HG03280 (cell line): ENCODE measurements around the gene SLC19A1.

Experiments
- ATAC-seq: cut with Tn5 transposase; IDR thresholded peaks from one replicate; pipeline ENCODE4 v1.9.1; 2021; ENCODE audit warnings: mild to moderate bottlenecking, moderate library complexity; ENCODE audit not compliant: unreplicated experiment

SLC19A1 gene

DNA sequence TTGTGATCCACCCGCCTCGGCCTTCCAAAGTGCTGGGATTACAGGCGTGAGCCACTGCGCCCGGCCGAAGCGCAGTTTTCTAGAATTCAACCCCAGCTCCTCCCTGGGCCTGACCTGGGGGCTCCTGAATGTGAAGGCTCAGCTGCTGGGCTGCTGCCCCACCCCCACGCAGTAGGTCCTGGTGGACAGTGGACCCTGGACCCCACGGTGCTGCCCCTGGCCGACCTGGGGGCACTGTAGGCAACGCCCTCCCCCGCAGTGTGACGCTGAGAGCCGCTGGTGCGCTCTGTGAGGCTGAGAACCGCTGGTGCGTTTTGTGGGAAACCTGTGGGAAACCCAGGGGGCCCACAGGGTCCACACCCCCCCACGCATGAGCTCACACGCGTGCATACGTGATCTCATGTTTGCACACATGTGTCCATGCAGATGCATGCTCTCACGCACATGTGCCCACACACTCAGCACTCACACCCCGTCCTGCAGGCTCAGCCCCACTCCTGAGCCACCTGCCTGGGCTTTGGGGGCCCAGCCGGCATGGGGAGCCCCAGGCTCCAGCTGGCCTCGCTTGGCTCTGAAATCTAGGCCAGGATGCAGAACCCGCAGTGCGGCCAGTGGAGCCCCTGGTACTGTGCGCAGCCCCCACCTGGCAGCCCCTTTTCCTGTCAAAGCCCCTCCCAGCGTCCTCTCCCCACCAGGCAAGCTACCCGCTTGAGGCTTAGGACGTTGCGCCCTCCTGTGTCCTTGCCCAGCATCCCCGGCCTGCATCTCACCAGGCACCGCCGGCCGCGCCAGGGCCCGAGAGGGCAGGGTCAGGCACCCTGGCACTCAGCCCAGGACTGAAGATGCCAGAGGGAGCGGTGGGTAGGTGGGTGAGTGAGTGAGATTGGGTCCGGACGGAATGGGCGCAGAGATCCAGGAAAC, 69.5 kb downstream of the SLC19A1 start:
- ATAC-seq: no peak

DNA sequence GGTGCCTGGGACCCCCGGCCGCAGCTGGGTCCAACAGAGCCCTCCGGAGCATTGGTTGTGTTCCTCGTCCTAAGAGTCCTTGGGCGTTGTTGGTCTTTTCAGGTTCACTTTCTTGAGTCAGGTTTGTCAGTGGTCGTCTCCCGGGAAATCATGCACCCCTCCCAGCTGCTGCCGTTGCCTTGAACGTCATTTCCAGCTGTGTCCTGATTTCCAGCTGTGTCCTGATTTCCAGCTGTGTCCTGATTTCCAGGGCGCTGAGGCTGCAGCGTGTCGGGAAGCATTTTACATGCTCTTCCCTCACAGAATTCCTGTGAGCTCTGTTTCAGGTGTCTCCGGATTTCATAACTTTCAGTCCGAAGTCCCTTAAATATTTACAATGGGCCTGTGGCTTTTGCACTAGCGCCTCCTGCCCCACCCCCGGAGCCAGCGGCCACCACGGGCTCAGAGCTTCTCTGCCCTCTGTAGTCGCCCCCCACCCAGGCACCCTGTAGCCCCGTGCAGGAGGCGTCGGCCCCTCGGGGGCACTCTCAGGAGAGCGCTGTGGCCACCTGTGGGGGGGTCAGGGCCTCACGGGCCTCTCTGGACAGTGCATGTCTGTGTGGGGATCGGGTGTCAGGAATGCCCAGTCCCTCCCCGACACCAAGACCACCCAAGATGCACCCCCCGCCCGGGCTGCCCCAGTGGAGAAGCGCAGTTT, 70.6 kb downstream of the SLC19A1 start:
- ATAC-seq: no peak

DNA sequence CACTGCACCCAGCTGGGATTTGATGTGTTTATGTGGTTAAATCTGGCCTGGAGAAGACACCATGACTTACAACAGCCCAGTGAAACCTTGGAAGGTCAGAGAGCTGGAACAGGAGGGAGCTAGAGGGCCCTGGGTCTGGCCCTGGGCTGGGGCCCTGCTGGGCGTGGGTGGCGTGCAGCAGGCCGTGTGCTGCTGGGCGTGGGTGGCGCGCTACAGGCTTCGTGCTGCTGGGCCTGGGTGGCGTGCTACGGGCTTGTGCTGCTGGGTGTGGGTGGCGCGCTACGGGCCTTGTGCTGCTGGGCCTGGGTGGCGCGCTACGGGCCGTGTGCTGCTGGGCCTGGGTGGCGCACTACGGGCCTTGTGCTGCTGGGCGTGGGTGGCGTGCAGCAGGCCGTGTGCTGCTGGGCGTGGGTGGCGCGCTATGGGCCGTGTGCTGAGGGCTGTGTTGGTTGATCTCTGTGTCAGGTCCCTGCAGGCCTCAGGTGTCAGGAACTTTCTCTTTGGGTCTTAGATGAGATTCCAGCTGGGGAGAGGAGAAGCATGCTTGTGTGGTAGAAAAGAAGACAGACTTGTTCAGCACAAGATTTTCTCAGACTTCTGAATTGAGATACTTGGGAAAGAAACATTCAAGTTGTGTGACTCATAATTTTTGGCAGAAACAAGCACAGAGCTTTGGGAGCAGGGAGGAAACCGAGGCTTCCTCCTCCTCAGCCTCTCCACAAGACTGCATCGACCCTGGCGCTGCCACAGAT, 71.3 kb downstream of the SLC19A1 start:
- no peak for ATAC-seq

DNA sequence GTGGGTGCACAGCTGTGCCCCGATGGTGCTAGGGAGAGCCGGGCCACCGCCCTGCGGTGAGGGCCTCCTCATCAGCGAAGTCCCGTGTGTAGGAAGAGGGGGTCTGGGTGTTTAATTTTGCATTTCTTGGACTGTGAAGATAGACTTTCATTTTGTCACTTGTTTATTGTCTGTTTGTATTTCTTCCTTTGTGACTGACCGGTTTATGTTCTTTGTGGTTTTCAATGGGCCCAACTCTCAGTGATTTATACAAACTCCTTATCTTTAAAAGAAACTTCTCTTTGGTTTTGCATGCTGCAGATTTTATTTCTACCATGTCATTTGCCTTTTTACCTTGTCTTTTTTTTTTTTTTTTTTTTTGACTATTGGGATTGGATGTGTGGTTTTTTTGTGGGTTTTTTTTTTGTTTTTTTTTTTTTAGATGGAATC, 72.1 kb downstream of the SLC19A1 start:
- ATAC-seq: no peak

DNA sequence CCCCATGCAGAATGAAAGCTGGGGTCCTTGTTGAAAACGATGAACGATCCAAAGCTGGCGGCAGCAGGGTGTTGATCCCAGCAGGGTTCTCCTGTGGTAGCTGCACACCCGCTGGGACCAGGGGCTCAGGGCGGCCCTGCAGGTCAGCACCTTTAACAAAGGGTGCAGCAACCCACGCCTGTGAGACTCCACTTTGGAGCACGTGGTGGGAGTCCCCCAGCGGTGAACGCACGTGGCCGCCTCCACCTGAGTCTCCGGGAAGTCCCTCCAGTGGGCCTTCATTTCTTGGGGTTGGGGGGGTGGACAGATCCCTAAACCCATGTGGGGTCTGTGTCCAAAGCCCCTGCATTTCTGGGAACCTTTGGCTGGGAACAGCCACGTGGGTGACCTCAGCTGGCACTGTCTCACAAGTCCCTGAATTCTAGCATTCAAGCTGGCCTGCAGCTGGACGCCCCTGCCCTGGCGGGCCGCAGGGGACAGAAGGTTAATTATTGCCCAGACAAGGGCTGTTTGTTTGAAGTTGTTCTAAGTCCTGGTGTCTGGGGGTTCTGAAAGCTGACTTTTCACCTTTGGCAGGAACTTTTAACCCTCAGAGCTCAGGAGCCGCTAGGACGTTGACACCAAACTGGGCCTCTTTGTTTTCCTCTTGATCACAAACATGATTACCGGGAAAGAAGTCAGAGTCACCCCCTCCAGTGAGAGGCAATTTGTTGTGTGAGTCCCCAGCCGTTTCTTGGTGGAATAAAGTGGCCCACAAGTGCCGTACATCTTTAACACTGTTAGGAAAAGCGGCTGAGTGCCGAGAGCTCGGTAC, 72.8 kb downstream of the SLC19A1 start:
- no peak for ATAC-seq

DNA sequence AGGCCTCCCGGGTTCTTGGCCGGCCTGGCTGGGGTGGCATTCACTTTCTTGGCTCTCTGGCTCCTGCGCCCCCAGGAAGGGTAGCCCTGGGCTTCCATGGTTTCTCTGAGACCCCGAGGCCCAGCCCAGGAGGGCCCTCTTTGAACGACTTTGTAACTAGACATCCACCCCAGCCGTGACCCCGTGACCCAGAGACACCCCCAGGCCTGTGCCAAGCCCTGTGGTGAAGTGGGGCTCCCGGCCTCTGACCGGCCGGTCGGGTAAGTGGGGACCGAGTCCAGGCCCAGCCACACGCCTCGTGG, 73.3 kb downstream of the SLC19A1 start:
- no peak for ATAC-seq

DNA sequence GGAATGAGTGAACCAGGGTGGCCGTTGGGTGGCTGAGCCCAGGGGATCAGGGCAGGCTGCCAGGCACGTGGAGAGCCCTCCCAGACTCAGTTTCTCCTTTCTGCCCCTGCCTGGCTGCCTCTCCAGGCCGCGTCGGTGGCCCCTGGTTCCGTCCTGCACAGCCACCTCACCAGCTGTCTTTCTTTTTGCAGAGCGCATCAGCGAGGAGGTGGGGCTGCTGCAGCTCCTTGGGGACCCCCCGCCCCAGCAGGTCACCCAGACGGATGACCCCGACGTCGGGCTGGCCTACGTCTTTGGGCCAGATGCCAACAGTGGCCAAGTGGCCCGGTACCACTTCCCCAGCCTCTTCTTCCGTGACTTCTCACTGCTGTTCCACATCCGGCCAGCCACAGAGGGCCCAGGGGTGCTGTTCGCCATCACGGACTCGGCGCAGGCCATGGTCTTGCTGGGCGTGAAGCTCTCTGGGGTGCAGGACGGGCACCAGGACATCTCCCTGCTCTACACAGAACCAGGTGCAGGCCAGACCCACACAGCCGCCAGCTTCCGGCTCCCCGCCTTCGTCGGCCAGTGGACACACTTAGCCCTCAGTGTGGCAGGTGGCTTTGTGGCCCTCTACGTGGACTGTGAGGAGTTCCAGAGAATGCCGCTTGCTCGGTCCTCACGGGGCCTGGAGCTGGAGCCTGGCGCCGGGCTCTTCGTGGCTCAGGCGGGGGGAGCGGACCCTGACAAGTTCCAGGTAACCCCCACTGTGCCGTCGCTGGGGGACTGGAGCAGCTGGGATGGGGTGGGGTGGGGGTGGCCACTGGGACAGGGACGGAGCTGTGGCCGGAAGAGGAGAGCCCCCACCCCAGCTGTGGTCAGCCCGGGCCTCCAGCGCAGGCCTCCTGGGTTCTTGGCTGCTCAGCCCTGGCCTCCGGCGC, 73.9 kb downstream of the SLC19A1 start:
- no peak for ATAC-seq

DNA sequence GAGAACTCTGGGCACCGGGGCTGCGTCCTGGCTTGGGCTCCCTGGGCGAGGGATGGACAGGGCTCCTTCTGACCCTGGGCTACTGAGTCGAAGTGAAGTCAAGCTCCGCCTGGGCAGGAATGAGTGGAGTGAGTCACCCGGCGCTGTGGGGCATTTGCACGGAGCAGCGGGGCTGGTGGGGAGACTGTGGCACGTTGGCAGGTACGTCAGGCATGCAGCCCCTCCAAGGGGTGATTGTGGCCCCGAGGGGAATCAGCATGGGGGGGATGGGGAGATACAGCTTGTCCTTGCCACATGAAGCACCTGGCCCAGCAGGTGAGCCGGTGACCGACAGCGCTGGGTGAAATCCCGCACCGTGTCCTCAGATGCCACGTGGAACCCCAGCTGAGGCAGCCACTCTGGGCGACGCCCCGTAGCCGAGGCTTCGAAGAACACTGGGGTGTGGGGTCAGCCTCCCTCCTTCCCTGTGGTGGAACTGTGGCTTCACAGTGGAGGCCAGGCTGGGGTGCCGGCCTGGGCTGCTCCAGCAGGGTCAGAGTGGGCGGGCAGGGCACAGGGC, 74.9 kb downstream of the SLC19A1 start:
- no peak for ATAC-seq

DNA sequence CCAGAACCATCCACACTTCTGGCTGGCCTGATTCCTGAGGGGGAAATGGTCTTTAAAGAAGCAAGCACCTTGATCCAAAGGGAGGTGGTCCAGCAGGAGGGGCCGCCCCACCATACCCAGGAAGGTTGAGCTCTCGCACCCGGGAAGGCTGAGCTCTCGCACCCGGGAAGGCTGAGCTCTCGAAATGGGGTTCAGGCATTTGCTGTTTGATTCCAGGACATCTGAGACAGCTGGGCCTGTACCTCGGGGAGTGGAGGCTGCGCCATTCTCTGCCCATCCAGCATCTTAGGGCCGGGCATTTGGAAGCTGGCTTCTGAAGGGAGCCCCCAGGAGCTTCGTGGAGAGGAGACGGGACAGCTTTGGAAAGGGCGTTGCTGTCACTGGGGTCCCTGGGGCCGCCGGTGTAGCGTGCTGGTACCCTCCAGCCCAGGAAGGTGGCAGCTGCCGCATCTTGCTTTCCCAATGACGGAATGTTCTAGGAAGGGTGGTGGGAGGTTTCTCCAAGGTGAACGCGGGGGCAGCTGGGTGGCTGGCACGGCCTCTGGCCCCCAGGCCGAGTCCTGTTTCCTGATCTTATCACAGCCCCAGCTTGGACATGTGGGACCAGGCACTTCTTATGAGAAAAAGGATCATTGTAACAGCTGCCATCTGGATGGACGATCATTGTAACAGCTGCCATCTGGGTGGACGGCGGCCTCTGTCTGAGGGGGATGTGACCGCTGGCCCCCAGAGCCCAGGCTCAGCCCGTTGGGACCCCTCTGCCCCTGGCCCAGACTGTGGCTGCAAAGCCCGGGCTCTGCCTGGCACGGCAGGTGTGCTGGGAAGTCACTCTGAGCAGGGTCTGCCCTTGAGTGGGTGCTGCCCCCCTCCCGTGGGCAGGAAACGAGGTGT, 75.7 kb downstream of the SLC19A1 start:
- ATAC-seq: no peak

DNA sequence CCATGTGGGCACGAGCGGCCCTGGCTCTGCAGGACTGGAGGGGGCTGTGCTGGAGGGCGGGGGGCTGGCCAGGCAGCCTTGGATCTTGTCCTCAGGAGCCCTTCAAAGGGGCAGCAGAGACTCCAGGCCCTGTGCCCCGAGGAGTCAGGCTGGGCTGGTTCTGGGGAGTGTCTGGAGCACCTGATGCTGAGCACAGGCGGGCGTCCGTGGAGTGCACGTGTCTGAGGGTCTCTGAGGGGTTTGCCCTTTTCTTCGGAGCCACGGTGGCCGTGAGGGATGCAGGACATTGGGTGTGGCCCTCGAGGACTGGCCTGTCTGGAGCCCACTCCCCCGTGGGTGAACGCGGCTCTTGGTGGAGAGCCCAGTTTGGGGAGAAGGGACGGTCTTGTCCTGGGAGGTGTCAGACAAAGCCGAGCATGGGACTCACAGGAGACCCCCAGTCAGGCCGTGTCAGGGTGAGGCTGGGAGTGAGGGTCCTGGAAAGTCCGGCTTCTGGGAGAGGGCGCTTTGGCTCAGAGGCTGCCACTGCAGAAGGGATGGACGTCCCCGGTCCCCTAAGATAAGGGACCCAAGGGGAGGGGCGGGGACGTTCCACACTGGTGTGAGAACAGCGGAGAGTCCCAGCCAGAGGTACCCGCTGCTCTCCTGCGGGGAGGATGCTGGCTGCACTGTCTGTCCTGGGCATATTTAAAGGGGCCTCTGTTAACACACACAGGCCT, 76.5 kb downstream of the SLC19A1 start:
- ATAC-seq: no peak

DNA sequence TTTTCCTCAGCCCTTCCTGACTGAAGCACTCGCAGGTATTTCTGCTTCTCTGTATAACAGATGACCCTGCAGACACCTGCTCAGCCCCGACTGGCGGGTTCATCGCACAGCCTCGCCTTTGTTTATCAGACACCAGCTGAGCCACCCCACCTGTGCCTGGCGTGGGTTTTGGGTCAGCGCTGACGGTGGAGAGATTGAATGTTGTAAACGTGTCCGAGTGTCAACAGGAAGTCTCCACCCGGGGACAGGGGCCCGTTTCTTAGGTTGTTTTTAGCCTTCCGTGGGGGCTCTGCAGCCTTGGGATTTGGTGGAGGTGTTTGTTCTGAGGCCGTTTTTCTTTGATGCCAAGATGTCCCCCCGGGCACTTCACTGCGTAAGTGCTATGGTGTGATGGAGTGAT, 77.1 kb downstream of the SLC19A1 start:
- ATAC-seq: no peak

DNA sequence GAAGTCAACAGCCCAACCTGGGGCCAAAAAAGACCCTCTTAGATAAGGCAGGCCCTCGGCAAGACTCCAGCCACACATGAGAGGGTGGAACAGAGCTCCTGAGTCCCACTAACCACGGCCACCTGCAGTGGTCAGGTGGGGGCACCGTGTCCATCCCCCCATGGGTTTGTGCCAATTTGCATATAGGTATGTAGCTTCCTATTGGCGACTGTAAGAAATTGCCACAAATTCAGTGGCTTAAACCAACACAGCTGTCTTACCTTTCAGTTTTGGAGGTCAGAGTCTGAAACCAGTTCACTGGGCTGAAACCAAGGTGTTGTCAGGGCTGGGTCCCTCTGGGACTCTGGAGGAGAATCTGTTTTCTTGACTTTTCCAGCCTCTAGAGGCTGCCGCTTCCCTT, 77.9 kb downstream of the SLC19A1 start:
- ATAC-seq: no peak

DNA sequence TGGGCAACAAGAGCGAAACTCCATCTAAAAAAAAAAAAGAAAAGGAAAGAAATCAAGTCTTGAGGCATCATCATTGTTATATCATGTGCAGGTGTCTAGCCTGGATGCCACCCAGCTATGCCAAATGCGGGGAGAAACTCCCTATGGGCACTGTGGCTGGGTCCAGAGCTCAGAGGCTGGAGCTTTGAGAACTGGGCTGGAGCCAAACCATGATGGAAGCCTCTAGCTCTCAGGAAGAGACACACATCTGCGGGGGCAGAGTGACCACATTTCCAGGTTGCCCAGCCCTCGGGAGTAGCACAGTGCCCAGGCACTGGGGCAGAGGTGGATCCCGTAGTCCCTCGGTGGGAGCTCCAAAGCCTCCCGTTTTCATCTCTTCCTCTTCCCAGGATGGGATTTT, 78.4 kb downstream of the SLC19A1 start:
- ATAC-seq: no peak

DNA sequence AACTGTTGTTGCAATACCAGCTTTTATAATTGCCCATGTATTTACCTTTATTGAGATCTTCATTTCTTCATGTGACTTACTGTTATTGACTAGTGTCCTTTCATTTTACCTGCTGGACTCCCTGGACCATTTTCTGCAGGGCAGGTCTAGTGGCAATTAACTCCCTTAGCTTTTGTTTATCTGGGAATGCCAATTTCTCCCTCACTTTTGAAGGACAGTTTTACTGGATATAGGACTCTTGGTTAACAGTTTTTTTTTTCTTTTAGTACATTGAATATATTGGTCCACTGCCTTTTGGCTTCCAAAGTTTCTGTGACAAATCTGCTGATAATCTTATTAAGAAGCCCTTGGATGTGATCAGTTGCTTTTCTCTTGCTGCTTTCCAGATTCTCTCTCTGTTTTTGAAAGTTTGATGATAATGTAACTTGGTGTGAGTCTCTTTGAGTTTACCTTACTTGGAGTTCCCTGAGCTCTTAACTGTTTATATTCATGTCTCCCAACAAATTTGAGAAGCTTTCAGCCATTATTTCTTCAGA, 80.4 kb downstream of the SLC19A1 start:
- no peak for ATAC-seq

DNA sequence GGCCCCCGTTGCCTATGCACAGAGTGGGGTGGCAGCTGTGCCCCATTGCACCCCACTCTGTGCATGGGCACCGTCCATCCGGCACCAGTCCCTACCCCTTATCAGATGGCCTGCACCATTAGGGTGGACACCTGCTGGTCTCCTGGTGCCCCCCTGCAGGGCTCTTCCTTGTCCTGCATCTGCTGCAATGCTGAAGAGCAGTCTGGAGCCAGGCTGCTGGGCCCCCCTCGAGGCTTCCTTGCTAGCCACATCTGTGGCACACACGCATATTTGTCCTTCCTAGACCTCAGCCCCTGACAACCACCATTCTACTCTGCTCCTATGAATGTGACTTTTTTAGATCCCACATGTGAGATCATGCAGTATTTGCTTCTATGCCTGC, 80.9 kb downstream of the SLC19A1 start:
- ATAC-seq: no peak

DNA sequence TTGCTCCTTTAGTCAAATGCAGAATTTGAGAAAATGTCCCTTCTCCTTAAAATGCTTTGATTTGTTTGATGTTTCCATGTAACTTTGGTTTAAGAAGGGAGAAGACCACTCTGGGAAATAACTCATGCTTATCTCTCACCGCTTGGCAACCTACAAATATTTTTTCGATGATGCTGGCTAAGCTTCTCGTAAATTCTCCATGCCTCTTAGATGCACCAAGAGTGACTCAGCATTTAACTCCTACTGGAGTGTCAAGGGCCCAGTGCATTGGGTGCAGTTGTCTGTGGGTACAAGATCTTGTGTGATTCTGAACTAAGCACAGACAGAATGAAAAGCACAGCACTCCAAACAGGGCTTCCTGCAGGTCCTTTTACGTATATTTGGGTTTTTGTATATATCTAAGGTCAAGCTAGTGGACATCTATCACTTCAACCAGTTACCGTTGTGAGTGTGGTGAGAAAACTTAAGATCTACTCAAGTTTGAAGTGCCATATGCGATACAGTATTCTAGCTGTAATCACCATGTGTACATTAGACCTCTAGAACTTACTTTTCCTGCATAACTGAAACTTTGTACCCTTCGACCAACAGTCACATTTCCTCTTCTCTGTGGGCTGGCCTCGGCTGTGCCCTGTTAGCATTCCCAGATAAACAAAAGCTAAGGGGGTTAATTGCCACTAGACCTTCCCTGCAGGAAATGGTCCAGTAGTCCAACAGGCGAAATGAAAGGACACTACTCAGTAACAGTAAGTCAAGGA, 81.5 kb downstream of the SLC19A1 start:
- no peak for ATAC-seq

DNA sequence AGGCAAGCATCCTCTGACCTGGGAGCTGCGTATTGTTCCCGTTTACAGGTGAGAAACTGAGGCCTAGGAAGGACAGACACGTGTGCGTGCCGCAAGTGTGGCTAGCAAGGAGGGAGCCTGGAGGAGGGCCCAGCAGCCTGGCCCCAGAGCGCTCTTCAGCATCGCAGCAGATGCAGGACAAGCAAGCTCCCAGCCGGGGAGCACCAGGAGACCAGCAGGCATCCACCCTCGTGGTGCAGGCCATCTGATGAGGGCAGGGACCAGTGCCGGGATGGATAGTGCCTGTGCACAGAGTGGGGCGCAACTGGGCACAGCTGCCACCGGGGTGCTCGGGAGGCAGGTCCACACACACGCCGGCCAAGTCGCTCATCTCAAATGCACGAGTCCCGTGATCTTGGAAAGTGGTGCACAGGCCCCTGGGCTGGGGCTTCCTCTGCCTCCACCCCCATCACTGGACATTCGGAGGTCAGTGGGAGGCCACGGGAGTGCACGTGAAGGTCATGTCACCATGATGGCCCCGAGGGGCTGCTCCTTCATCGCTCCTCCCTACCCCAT, 82.2 kb downstream of the SLC19A1 start:
- ATAC-seq: no peak
